Measurements from ENCODE around the gene SDCBP2.

GRCh38 chr20:1334370-1334731, 5.4 kb upstream of the SDCBP2 start:
- TF ChIP-seq, protein P1, sequence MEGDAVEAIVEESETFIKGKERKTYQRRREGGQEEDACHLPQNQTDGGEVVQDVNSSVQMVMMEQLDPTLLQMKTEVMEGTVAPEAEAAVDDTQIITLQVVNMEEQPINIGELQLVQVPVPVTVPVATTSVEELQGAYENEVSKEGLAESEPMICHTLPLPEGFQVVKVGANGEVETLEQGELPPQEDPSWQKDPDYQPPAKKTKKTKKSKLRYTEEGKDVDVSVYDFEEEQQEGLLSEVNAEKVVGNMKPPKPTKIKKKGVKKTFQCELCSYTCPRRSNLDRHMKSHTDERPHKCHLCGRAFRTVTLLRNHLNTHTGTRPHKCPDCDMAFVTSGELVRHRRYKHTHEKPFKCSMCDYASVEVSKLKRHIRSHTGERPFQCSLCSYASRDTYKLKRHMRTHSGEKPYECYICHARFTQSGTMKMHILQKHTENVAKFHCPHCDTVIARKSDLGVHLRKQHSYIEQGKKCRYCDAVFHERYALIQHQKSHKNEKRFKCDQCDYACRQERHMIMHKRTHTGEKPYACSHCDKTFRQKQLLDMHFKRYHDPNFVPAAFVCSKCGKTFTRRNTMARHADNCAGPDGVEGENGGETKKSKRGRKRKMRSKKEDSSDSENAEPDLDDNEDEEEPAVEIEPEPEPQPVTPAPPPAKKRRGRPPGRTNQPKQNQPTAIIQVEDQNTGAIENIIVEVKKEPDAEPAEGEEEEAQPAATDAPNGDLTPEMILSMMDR (IDR thresholded peaks at IDR 0.05; ENCODE audit: insufficient read depth, low read depth, low read length), result no peak
- no peak for TF ChIP-seq EZH2 (IDR thresholded peaks at IDR 0.05; ENCODE audit: insufficient read depth, low read length)

All from astrocyte (in vitro differentiated cells and primary cell).